Liver (tissue), 3 donors: Measurements from ENCODE around the gene SP3.

Experiments
- EGR1 ChIP-seq, 2 donors: IDR thresholded peaks; 2 replicates each; pipeline ENCODE4 v1.6.1; 2016 to 2018; ENCODE audit warnings: antibody characterized with exemption in 2 of 2, low read depth in 2 of 2
- FOXA1 ChIP-seq: IDR thresholded peaks from 2 replicates; pipeline ENCODE4 v1.6.1; 2016; ENCODE audit warnings: antibody characterized with exemption
- GABPA ChIP-seq, 2 donors: IDR thresholded peaks in 1 of 2; conservative IDR thresholded peaks in 1 of 2; 2 replicates each; pipeline ENCODE4 v1.6.1; 2016; ENCODE audit warnings: antibody characterized with exemption in 2 of 2, mild to moderate bottlenecking in 1 of 2, moderate library complexity in 1 of 2
- TF ChIP-seq, protein P1 (sequence below): fragments of 150-350 bp; IDR thresholded peaks from 2 replicates; pipeline ENCODE4 v1.5.1; 2017; ENCODE audit warnings: improper control_type of control experiment, low read depth, low read length; ENCODE audit not compliant: missing input control
- TF ChIP-seq, protein P2 (sequence below): IDR thresholded peaks from 2 replicates; pipeline ENCODE4 v1.6.1; 2016; ENCODE audit warnings: antibody characterized with exemption
- donor health status: healthy.
- donor health status: healthy.

GRCh38 chr2:173962031-173962430, 3.1 kb downstream of the SP3 start:
- TF ChIP-seq, protein P1, sequence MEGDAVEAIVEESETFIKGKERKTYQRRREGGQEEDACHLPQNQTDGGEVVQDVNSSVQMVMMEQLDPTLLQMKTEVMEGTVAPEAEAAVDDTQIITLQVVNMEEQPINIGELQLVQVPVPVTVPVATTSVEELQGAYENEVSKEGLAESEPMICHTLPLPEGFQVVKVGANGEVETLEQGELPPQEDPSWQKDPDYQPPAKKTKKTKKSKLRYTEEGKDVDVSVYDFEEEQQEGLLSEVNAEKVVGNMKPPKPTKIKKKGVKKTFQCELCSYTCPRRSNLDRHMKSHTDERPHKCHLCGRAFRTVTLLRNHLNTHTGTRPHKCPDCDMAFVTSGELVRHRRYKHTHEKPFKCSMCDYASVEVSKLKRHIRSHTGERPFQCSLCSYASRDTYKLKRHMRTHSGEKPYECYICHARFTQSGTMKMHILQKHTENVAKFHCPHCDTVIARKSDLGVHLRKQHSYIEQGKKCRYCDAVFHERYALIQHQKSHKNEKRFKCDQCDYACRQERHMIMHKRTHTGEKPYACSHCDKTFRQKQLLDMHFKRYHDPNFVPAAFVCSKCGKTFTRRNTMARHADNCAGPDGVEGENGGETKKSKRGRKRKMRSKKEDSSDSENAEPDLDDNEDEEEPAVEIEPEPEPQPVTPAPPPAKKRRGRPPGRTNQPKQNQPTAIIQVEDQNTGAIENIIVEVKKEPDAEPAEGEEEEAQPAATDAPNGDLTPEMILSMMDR: no peak
- TF ChIP-seq EGR1 (IDR thresholded peaks at IDR 0.05; ENCODE audit: low read depth in 2 of 2) (no peak), FOXA1 (no peak), GABPA (IDR thresholded peaks at IDR 0.05 in 1 of 2, conservative IDR thresholded peaks at IDR 0.05 in 1 of 2) (no peak)
- TF ChIP-seq, protein P2, sequence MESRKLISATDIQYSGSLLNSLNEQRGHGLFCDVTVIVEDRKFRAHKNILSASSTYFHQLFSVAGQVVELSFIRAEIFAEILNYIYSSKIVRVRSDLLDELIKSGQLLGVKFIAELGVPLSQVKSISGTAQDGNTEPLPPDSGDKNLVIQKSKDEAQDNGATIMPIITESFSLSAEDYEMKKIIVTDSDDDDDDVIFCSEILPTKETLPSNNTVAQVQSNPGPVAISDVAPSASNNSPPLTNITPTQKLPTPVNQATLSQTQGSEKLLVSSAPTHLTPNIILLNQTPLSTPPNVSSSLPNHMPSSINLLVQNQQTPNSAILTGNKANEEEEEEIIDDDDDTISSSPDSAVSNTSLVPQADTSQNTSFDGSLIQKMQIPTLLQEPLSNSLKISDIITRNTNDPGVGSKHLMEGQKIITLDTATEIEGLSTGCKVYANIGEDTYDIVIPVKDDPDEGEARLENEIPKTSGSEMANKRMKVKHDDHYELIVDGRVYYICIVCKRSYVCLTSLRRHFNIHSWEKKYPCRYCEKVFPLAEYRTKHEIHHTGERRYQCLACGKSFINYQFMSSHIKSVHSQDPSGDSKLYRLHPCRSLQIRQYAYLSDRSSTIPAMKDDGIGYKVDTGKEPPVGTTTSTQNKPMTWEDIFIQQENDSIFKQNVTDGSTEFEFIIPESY: no peak
